CD1c-positive myeloid dendritic cell (primary cell): ENCODE data around the gene PRAMEF5.
"Not testable (repeated sequence)": the region's sequence is repeated elsewhere in the genome, so short reads cannot be mapped to it uniquely, and the experiment has no call there.

Experiments used
- DNase-seq: peaks from one replicate; pipeline ENCODE4 v3.0.0-alpha.2; 2016; ENCODE audit errors: extremely low spot score

PRAMEF5 gene

GRCh38 chr1:13277016-13277415, 23.0 kb downstream of the PRAMEF5 start:
- DNase-seq: not testable (repeated sequence)

- not testable (repeated sequence) for DNase-seq
Measured at GRCh38 chr1:13279617-13280016, 25.6 kb downstream of the PRAMEF5 start.

- not testable (repeated sequence) for DNase-seq
Measured at GRCh38 chr1:13285037-13285436, 31.0 kb downstream of the PRAMEF5 start, which contains the start of gene PRAMEF8. PRAMEF8 (minus strand) TSS chr1:13285137; CDS start chr1:13284091, 1,046 bp downstream.

GRCh38 chr1:13289030-13289429, 35.0 kb downstream of the PRAMEF5 start:
- not testable (repeated sequence) for DNase-seq

- not testable (repeated sequence) for DNase-seq
Measured at GRCh38 chr1:13297216-13297931, 43.4 kb downstream of the PRAMEF5 start.

- not testable (repeated sequence) for DNase-seq
Measured at GRCh38 chr1:13298699-13299098, 44.7 kb downstream of the PRAMEF5 start.

GRCh38 chr1:13302197-13302596, 48.2 kb downstream of the PRAMEF5 start:
- DNase-seq: not testable (repeated sequence)

GRCh38 chr1:13303239-13303638, 49.2 kb downstream of the PRAMEF5 start, which contains the start of gene PRAMEF33:
PRAMEF33 (plus strand) TSS chr1:13303539; CDS start chr1:13305955, 2,416 bp downstream.
- DNase-seq: not testable (repeated sequence)
